ENCODE results near the gene ADAMTS6. TPM values are rescaled to one million over a fixed set of nuclear protein-coding genes. Genes with fewer than 3 reads are reported as not detected.
"Not testable (repeated sequence)": the region's sequence is repeated elsewhere in the genome, so short reads cannot be mapped to it uniquely, and the experiment has no call there.

ADAMTS6 gene
- total RNA-seq, 1 donor from 2014 or later = 19.0 TPM

DNA sequence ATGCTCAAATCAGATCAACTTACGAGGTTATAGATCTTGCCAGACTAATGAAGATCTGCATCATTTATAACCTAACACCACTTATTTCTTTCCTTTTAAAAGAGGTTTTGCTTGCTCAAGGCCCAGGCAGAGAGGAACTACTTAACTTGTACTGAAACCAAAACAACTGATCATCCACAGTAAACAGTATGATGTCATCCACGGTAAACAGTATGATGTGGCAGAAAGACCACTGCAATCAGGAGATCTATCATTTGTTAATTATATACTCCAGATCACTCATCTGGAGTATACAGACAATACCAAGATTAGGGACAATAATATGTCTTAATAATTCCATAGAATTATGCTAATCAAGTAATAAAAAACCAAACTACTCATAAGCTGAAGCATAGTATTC is 116.8 kb downstream of the ADAMTS6 start:
- DNase-seq (ENCODE audit: low spot score) = no peak

DNA sequence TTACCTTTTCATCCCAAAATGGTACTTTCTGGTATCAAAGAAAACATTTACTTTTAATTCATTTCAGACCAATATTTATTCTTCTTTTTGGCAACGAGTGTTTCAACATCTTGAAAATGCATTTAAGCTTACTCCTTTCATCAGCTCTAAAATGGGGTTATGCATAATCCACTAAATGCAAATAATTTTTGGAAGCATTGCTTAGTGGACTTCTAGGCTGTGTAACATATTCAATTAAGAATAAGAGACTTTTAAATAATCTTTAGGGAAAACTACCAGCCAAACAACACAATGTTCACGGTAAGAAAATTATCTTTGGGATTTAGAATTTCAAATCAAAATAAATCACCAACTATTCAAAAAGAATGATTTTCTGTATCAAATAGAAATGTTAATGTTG is 118.2 kb downstream of the ADAMTS6 start:
- no peak for DNase-seq (ENCODE audit: low spot score)

DNA sequence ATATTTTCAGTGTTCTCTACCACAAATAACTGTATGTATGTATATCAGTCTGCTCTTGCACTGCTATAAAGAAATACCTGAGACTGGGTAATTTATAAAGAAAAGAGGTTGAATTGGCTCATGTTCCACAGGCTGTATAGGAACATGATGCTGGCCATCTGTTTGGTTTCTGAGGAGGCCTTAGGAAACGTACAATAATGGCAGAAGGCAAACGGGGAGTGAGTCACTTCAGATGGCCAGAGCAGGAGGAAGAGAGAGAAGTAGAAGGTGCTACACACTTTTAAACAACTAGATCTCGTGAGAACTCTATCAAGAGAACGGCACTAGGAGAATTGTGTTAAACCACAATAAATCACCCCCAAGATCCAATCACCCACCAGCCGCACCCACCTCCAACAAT is 121.7 kb downstream of the ADAMTS6 start:
- no peak for DNase-seq (ENCODE audit: low spot score)

DNA sequence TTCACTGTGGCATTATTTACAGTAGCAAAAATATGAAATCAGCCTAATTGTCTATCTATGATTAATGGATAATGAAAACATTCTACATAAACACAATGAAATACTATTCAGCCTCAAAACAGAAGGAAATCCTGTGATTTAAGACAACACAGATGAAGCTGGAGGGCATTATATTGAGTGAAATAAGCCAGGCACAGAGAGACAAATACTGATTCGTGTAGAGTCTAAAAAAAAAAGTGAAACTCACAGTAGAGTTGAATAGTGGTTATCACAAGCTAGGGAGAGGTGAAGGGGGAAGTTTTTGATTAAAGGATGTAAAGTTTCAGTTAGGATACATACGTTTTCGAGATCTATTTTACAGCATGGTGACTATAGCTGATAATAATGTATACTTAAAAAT is 122.2 kb downstream of the ADAMTS6 start:
- no peak for DNase-seq (ENCODE audit: low spot score)

DNA sequence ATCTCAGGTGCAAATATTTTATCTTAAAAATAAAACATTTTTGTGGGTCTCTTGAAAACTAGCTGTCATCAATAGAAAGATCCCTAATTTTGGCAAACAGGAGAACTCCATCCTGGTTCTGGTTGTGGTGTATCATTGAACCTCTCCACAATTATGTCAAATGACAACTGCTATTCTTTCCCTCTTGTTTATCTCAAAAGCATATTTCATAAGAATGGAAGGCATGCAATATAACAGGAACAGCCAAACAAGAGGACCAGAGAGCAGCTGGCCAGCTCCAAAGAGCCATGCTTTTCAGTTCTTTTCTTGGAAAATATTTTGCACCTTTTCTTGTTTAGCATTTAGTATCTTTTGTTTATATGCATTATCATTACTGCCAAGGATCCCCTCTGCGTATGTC is 125.4 kb downstream of the ADAMTS6 start:
- DNase-seq (ENCODE audit: low spot score) = no peak

DNA sequence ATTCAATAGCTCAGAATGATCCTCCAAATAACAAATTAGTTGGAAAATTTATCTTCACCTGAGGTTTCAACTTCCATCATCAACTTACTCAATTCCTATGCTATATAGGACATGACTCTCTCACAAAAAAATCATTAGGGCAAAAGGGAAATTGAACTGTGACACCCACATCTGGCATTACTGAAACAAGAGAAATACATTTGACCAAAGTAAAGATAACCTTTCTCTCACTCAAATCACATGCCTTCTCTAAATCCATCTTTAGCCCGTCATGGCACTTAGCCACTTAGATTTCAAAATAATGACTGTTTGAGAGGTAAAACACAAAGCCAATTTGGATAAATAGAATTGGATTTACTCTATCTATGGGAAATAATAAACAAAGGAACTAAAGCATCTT is 126.4 kb downstream of the ADAMTS6 start:
- DNase-seq (ENCODE audit: low spot score) = no peak

DNA sequence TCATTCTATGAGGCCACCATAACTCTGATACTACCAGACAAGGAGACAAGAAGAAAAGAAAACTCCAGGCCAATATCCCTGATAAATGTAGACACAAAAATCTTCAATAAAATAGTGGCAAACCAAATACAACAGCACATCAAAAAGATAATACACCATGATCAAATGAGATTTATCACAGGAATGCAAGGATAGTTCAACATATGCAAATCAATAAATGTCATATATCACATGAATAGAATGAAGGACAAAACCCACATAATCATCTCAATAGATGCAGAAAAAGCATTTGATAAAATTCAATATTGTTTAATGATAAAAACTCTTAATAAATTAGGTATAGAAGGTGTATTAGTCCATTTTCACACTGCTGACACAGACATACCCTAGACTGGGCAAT is 139.9 kb downstream of the ADAMTS6 start:
- DNase-seq (ENCODE audit: low spot score) = no peak

DNA sequence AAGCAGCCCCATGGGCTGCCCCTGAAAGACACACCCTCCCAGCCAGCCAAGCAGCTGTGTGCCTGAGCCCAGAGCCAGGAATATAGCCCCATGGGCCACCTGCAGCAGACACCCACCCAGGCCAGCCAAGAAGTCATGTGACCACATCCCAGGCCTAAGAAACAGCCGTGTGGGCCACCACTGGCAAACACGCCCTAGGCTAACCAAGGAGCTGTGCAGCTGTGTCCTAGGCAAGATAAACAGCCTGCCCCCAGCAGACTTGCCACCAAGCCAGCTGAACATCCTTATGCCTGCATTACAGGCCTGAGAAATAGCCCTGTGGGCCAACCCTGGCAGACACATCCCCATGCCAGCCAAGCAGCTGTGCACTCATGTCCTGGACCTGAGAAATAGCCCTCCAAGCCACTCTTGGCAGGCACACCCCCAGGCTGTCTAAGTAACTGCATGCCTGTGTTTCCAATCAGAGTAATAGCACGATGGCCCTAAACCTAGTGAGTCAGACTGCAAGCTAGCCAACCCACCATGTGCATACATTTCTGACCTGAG is 143.0 kb downstream of the ADAMTS6 start:
- no peak for DNase-seq (ENCODE audit: low spot score)

DNA sequence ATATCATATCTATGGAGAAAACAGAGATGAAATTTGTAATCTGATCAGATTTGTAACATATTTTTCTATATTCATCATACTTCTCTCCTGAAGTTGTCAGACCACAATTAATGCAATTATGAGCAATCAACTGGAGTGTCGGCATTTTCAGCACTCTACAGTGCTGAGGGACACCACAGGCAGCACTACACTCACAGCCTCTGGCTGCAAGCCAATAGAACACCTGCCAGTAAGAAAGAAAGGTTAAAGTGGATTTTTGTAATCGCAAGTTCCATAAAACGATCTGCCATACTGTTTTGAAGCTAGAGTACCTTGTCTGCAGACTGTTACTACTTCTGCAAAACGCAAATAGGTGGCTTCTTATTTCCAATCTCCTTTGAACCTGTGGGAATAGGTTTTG is 147.6 kb downstream of the ADAMTS6 start:
- no peak for DNase-seq (ENCODE audit: low spot score)

DNA sequence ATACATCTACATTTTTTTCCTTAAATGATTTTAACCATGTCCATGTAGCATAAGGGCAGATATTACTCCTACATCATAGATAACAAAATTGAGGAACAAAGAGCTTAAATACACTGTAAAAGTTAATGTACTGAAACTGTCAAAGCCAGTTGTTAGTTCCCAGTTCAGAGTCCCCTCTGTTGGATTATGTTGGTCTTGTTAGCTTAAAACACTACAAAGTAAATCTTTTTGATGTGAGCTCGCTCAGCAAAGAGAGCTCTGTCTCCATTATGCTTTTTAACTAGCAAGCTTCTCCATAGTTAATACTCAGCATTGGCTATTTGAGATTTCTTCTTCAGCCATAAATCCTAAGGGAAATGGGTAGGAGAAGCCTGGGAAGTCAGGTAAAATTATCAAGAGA is 149.1 kb downstream of the ADAMTS6 start:
- no peak for DNase-seq (ENCODE audit: low spot score)

DNA sequence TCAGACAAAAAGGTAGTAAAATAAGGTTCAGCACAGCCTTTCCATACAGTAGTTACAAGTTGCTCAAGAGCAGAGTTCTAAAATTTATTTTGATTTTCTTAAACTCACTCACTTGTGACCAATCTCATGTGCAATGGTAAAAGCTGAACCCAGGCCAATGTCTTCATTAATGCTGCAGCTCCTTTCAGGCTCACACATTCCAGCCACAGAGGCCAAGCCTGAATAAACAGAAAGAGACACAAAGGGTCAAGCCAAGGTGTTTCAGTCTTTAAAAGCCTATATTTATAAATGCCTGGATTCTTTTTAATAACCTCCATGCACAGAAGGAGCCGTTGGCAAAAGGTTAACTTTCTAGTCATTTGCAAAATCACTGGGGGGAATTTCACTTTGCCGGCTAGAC is 152.5 kb downstream of the ADAMTS6 start:
- no peak for DNase-seq (ENCODE audit: low spot score)

DNA sequence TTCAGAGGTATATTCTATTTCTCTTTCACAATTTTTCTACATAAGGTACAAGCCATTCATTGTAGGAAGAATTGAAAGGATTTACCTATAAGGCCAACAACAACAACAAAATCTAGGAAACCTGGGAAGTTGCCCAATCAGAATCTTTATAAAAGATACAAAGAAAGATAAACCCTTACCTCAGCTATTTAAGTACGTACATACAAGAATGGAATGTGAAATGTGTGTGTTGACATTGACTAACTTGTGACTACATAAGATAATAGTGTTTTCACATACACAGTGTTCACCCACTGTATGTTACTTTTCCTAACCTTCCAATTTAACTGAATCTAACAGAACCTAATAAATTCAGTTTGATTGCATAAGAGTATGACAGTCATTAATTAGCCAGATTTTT is 154.1 kb downstream of the ADAMTS6 start:
- DNase-seq (ENCODE audit: low spot score) = no peak

DNA sequence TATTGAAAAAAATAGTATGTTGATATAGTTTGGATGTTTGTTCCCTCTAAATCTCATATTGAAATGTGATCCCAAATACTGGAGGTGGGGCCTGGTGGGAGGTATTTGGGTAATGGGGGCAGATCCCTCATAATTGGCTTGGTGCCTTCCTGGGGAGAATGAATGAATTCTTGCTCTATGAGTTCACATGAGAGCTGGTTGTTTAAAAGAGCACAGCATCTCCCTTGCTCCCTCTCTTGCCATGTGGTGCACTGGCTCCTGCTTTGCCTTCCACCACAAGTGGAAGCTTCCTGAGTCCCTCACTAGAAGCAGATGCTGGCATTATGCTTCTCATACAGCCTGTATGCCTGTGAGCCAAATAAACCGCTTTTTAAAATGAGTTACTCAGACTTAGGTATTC is 154.8 kb downstream of the ADAMTS6 start:
- DNase-seq (ENCODE audit: low spot score) = no peak

DNA sequence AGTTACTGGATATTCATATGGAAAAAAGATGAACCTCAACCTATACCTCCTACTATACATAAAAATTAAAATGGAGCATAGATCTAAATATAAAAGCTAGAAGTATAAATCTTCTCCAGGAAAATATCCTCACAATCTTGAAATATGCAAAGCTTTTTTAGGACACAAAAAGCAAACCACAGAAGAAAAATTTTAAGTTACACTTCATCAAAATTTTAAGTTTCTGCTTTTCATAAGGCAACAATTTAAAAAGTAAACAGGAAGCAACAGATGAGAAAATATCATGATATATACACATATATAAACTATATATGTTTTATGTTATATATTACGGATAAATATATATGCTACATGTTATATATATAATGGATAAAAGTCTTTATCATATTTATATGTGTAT is 157.5 kb downstream of the ADAMTS6 start:
- no peak for DNase-seq (ENCODE audit: low spot score)

DNA sequence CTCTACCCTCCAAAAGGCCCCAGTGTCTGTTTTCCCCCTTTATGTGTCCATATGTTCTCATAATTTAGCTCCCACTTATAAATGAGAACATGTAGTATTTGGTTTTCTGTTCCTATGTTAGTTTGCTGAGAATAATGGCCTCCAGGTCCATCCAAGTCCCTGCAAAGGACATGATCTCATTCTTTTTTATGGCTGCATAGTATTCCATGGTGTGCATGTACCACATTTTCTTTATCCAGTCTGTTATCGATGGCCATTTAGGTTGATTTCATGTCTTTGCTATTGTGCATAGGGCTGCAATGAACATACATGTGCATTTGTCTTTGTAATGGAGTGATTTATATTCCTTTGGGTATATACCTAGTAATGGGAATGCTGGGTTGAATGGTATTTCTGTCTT is 161.0 kb downstream of the ADAMTS6 start:
- DNase-seq (ENCODE audit: low spot score) = not testable (repeated sequence)

DNA sequence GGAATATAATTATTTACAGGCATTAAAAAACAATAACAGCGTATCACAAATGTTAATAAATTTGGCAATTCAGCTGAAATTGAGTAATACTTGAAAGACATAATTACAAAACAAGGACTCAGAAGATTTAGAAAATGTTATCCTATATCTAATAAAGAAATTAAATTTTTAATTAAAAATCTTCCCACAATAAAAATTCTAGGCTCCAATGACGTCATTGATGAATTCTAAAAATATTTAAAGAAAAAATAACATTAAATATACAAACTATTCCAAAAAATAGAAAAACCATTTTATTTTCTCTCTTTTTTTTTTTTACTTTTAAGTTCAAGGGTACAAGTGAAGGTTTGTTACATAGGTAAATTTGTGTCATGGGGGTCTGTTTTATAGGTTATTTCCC is 161.5 kb downstream of the ADAMTS6 start:
- DNase-seq (ENCODE audit: low spot score) = no peak

DNA sequence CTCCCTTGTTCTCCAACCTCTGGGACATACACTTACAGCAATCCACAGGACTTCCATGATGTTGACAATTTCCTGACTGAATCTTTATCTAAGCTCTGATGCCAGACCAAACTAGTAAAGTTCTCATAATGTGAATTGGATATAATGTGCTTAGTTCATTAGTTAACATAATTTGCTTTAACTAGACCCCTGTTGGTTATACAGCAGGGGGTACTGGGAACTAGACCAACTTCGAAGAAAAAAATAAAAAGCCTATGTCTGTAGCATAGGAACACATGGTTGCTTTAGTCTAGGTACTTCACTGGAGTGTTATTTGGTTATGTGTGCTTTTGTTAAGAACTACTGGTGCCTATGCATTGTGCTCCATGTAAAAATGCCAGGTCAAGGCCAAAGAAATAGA is 173.8 kb downstream of the ADAMTS6 start:
- DNase-seq (ENCODE audit: low spot score) = no peak

DNA sequence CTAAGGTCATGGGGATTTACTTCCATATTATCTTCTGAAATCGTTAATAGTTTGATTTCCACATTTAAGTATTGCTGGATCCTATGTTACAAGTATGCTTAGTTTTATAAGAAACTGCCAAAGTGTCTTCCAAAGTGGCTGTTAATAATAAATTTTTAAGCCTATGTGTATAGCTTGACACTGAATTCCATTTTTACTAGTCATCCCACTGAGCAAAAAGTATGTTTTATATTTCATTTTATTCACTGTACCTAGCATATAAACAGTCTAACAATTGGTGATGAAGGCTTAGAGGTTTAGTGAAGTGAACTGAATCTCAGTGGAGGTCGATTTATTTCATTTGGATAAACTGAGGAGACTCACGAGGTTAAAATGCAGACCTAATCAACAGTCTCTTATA is 174.6 kb downstream of the ADAMTS6 start:
- no peak for DNase-seq (ENCODE audit: low spot score)

DNA sequence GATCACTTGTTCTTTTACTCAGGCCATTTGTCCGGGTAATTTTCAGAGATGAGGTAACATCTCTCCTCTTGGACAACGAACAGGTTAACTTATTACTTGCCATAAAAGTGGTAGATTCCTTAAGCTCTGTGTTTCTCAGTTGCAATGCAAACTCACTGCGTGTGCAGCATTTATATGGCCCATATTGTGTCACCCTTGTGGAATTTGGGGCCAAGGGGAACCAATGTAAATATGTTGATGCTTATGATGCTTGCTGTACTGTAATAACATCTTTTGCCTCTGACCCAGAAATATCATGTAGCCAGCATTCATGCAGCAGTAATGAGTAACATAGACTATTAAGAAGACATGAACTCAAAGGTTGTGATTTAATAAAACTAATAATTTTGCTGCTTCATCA is 175.8 kb downstream of the ADAMTS6 start:
- DNase-seq (ENCODE audit: low spot score) = no peak

DNA sequence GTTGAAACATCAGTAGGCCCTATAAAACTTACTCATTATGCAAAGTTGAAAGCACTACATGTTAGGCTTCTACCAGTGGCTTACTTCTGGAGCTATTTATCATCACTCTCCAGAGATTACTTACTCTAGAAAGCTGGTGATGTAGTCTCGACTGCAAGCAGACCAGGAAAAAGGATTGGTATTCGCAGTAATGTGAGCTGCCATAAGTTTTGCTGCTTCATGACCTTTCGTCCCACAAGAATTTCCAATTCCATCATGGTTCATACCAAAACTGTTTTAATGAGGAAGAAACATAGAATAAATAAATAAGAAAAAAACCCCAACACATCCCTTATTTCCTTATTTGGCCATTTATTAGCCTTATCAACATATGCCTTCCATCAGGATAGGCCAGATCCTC is 181.9 kb downstream of the ADAMTS6 start:
- no peak for DNase-seq (ENCODE audit: low spot score)

DNA sequence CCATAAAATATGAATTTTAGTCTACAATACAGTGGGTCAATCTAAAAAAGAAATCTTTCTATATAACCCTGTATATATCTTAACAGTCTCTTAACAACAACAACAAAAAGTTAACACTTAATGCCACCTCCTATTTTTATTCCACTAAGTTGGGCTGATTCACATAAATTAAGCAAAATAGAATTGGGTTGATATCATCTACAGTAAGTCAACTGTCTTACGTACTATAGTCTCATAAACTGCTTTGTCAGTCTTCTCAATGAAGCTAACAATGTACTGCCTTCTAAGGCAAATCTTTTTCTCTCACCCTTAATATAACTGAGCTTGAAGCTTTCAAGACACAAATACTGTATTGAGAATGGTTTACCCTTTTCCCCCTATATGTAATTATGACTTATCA is 185.7 kb downstream of the ADAMTS6 start:
- DNase-seq (ENCODE audit: low spot score) = no peak

DNA sequence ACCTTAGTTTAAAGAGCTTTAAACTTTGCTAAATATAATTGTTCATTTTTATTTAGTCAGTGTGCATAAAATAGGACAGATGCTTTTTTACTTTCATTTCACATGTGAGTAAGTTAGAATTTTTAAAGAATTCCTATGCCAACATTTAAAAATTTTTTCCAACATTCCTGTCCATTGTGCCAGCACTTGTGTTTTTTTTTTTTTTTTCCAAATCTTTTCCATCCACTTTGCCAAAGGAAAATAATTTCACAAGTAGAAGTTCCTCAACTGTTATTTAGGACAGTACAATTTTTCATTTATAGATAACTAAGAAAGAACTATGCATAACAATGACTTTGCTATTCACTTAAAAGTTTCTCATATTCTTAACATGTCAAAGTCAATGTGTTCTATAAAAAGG is 189.5 kb downstream of the ADAMTS6 start:
- DNase-seq (ENCODE audit: low spot score) = no peak

DNA sequence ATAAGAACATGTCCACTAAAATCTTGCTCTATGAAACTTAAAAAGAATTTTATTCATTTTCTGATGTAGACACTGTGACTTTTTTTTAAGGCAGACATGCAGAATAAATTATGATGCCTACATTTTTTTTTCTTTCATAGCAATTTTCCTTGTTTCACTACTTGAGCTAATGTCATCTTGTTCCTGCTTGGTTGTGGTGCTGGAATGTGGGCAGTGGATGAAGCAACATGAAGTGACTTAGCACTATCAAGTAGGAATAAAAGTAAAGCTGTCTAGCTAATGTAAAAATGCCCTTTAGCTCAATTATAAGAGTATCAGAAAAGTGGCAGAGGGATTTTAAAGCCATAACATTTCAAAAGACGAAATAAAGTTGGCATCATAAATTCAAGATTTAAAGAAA is 191.0 kb downstream of the ADAMTS6 start:
- DNase-seq (ENCODE audit: low spot score) = no peak

DNA sequence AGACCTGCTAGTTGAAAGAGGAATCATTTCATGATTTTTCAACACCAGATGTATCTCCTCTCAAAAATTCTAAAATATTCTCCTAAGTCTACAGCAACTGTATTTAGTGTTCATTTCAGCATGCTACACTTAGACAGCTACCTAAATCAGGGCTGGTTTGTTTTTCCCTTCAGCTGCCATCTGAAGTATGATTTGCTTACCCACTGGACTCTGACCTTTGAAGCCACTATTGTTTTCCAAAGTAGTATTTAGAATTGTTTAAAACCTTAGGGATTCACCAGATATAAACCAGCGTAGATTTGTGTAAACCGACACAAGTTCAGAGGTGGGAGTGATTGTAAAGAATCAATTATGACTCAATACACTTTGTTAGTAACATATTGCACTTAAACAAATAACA is 193.1 kb downstream of the ADAMTS6 start:
- DNase-seq (ENCODE audit: low spot score) = no peak

DNA sequence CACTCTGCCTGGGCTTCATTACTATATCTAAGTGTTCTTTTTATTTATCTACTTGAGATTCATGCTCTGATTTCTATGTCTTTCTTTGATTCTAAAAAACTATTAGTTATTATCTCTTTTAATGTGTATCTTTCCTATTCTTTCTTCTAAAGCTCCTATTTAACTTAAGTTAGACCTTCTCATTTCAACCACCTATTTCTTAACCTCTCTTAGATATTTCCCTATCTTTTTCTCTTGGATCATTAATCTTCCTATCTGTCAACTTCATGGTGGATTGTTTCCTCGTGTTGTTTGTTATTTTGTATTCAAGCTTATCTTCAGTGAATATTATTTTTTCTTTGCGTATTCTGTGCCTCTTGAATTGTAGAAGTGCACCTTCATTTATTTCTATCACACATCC is 202.1 kb downstream of the ADAMTS6 start:
- DNase-seq (ENCODE audit: low spot score) = no peak
